Neuronal stem cell (in vitro differentiated cells): Measurements from ENCODE around the gene MAPK8.
"Not testable (repeated sequence)": the region's sequence is repeated elsewhere in the genome, so short reads cannot be mapped to it uniquely, and the experiment has no call there.

Experiments
- DNase-seq: peaks from one replicate; pipeline ENCODE4 v3.0.0-alpha.2; 2013; ENCODE audit warnings: low spot score
- H2AFZ ChIP-seq: one replicate; pipeline ENCODE4 v1.6.1; 2013; ENCODE audit warnings: mild to moderate bottlenecking, low read length, inconsistent platforms
- H2AK5ac ChIP-seq: 2 replicates; pipeline ENCODE4 v1.6.1; 2013; ENCODE audit warnings: low read depth, mild to moderate bottlenecking, inconsistent platforms, low read length, moderate library complexity, mixed read lengths
- H2BK120ac ChIP-seq: 2 replicates; pipeline ENCODE4 v1.6.1; 2013; ENCODE audit warnings: low read depth, mild to moderate bottlenecking, inconsistent platforms, low read length, moderate library complexity, mixed read lengths
- H2BK12ac ChIP-seq: one replicate; pipeline ENCODE4 v1.6.1; 2013; ENCODE audit warnings: low read length, inconsistent platforms
- H2BK15ac ChIP-seq: 2 replicates; pipeline ENCODE4 v1.6.1; 2013; ENCODE audit warnings: mild to moderate bottlenecking, low read length, inconsistent platforms, mixed read lengths
- H2BK5ac ChIP-seq: one replicate; pipeline ENCODE4 v1.6.1; 2013; ENCODE audit warnings: inconsistent platforms, mild to moderate bottlenecking, low read length, moderate library complexity
- H3K14ac ChIP-seq: one replicate; pipeline ENCODE4 v1.6.1; 2013; ENCODE audit warnings: low read length, inconsistent platforms
- H3K18ac ChIP-seq: 2 replicates; pipeline ENCODE4 v1.6.1; 2013; ENCODE audit warnings: low read length, inconsistent platforms
- H3K23ac ChIP-seq: 2 replicates; pipeline ENCODE4 v1.6.1; 2013; ENCODE audit warnings: low read depth, mild to moderate bottlenecking, mixed read lengths, low read length, inconsistent platforms; ENCODE audit not compliant: poor library complexity
- H3K27ac ChIP-seq: replicated peaks from 3 replicates; pipeline ENCODE4 v1.5.1; 2013; ENCODE audit warnings: low read length, inconsistent platforms
- H3K27me3 ChIP-seq, 3 experiments: 2 replicates each; pipeline ENCODE4 v1.6.1; 2013; ENCODE audit warnings: low read length in 3 of 3, mild to moderate bottlenecking in 2 of 3, inconsistent platforms in 1 of 3, low read depth in 1 of 3, mixed read lengths in 1 of 3, moderate library complexity in 1 of 3; ENCODE audit not compliant: control insufficient read depth in 3 of 3, insufficient read depth in 3 of 3
- H3K36me3 ChIP-seq, 2 donors: replicated peaks in 1 of 2; 2 replicates each; pipeline ENCODE4 v1.6.1; 2013; ENCODE audit warnings: low read length in 2 of 2; ENCODE audit not compliant: control insufficient read depth in 2 of 2, insufficient read depth in 2 of 2
- H3K4ac ChIP-seq: 2 replicates; pipeline ENCODE4 v1.6.1; 2013; ENCODE audit warnings: inconsistent platforms, mild to moderate bottlenecking, low read length, moderate library complexity
- H3K4me1 ChIP-seq, 2 donors: 1 replicate in 1 of 2; 2 replicates in 1 of 2; pipeline ENCODE4 v1.6.1; 2013; ENCODE audit warnings: low read length in 2 of 2, low read depth in 1 of 2; ENCODE audit not compliant: control insufficient read depth in 2 of 2, insufficient read depth in 1 of 2
- H3K4me2 ChIP-seq: one replicate; pipeline ENCODE4 v1.6.1; 2013; ENCODE audit warnings: mild to moderate bottlenecking, low read length, inconsistent platforms; ENCODE audit not compliant: insufficient read depth, poor library complexity, severe bottlenecking
- H3K4me3 ChIP-seq, 2 donors: 2 replicates each; pipeline ENCODE4 v1.5.1; 2013; ENCODE audit warnings: low read length in 2 of 2, mild to moderate bottlenecking in 2 of 2, inconsistent platforms in 1 of 2, moderate library complexity in 1 of 2
- H3K79me1 ChIP-seq: one replicate; pipeline ENCODE4 v1.6.1; 2013; ENCODE audit warnings: low read depth, mild to moderate bottlenecking, inconsistent platforms, low read length, moderate library complexity
- H3K9ac ChIP-seq: one replicate; pipeline ENCODE4 v1.6.1; 2013; ENCODE audit warnings: mild to moderate bottlenecking, low read depth, low read length, inconsistent platforms; ENCODE audit not compliant: poor library complexity
- H3K9me3 ChIP-seq, 2 donors: replicated peaks in 1 of 2; 2 replicates each; pipeline versions ENCODE3 to v1.6.1; 2013; ENCODE audit warnings: low read length in 2 of 2, mild to moderate bottlenecking in 2 of 2, inconsistent platforms in 1 of 2, low read depth in 1 of 2, mixed read lengths in 1 of 2, moderate library complexity in 1 of 2; ENCODE audit not compliant: control insufficient read depth in 2 of 2, insufficient read depth in 1 of 2
- H4K8ac ChIP-seq: one replicate; pipeline ENCODE4 v1.6.1; 2013; ENCODE audit warnings: low read depth, mild to moderate bottlenecking, inconsistent platforms, low read length, moderate library complexity
- H4K91ac ChIP-seq: one replicate; pipeline ENCODE4 v1.6.1; 2013; ENCODE audit warnings: low read length, low read depth, mild to moderate bottlenecking, inconsistent platforms; ENCODE audit not compliant: poor library complexity
- WGBS, 2 donors: extraction: QIAGEN DNeasy Blood & Tissue Kit; methylation state at CpG; one replicate each; pipeline ENCODE4 v1.1.7; 2013; ENCODE audit warnings: missing lambda C conversion rate in 2 of 2, mixed read lengths in 1 of 2; ENCODE audit not compliant: insufficient read length in 2 of 2, insufficient replicate concordance in 1 of 2; ENCODE audit errors: extremely low coverage in 2 of 2; 5-methylcytosine and 5-hydroxymethylcytosine counted together

The MAPK8 gene

GRCh38 chr10:48340734-48341133, 34.3 kb downstream of the MAPK8 start:
- Histone ChIP-seq H2BK15ac (no peak overlapping the region), H3K36me3 (peaks cover 0 to 8% of the 10 kb centered on the region in 2 donors), H3K27me3 (no peaks in the 10 kb centered on the region), H3K14ac (no peak overlapping the region), H2BK5ac (no peak overlapping the region), H3K4me1 (peaks cover 0 to 3% of the 10 kb centered on the region in 2 donors), H3K4me2 (no peak overlapping the region), H2AK5ac (no peak overlapping the region), H3K18ac (no peak overlapping the region), H2BK120ac (no peak overlapping the region), H3K9me3 (peaks cover 0 to 7% of the 10 kb centered on the region in 2 donors), H3K79me1 (peaks cover 2% of the 10 kb centered on the region), H3K23ac (no peak overlapping the region), H3K4me3 (no peak overlapping the region), H2BK12ac (no peak overlapping the region), H3K4ac (no peak overlapping the region), H3K9ac (no peak overlapping the region), H3K27ac (no peak overlapping the region), H2AFZ (no peak overlapping the region), H4K91ac (no peak overlapping the region), H4K8ac (no peak overlapping the region)
- DNase-seq = no peak

- DNase-seq = no peak
- Histone ChIP-seq H3K79me1 (peaks cover 5% of the 10 kb centered on the region), H3K4me2 (no peak overlapping the region), H4K8ac (no peak overlapping the region), H2BK120ac (no peak overlapping the region), H2BK15ac (no peak overlapping the region), H2AK5ac (no peak overlapping the region), H3K14ac (no peak overlapping the region), H4K91ac (no peak overlapping the region), H2AFZ (no peak overlapping the region), H2BK12ac (no peak overlapping the region), H3K9ac (no peak overlapping the region), H3K4me3 (no peak overlapping the region), H3K36me3 (peaks cover 0 to 3% of the 10 kb centered on the region in 2 donors), H3K27me3 (no peaks in the 10 kb centered on the region), H3K18ac (no peak overlapping the region), H3K27ac (no peak overlapping the region), H3K9me3 (peaks cover 0 to 9% of the 10 kb centered on the region in 2 donors), H2BK5ac (no peak overlapping the region), H3K4me1 (peaks cover 0 to 3% of the 10 kb centered on the region in 2 donors), H3K23ac (no peak overlapping the region), H3K4ac (no peak overlapping the region)
- no CpG with 5 or more reads among the region's 2 CpGs for WGBS, 2 donors
These were observed 36.6 kb downstream of the MAPK8 start for GRCh38 chr10:48343106-48343505.

- Histone ChIP-seq H2BK12ac (no peak overlapping the region), H3K4me2 (no peak overlapping the region), H3K14ac (no peak overlapping the region), H3K27ac (no peak overlapping the region), H3K4me1 (peaks cover 0 to 3% of the 10 kb centered on the region in 2 donors), H3K27me3 (no peaks in the 10 kb centered on the region), H3K23ac (no peak overlapping the region), H3K36me3 (no peaks in the 10 kb centered on the region), H3K4ac (no peak overlapping the region), H3K79me1 (peaks cover 5% of the 10 kb centered on the region), H3K18ac (no peak overlapping the region), H3K9me3 (peaks cover 0 to 9% of the 10 kb centered on the region in 2 donors), H2AFZ (no peak overlapping the region), H2BK15ac (no peak overlapping the region), H3K9ac (no peak overlapping the region), H4K91ac (no peak overlapping the region), H2BK5ac (no peak overlapping the region), H3K4me3 (no peak overlapping the region), H2AK5ac (no peak overlapping the region), H4K8ac (no peak overlapping the region), H2BK120ac (no peak overlapping the region)
- WGBS, 2 donors = no CpG with 5 or more reads among the region's 3 CpGs
- no peak for DNase-seq
These were observed 37.6 kb downstream of the MAPK8 start for GRCh38 chr10:48343921-48344598.

GRCh38 chr10:48346248-48346647, 39.8 kb downstream of the MAPK8 start:
- not testable (repeated sequence) for H3K9me3 ChIP-seq, H3K36me3 ChIP-seq, H2BK120ac ChIP-seq, H3K79me1 ChIP-seq, H2AFZ ChIP-seq, H3K27ac ChIP-seq, H2BK15ac ChIP-seq, H2BK12ac ChIP-seq, H4K8ac ChIP-seq, H3K9ac ChIP-seq, H2AK5ac ChIP-seq, H3K4me3 ChIP-seq, H2BK5ac ChIP-seq, DNase-seq, H3K14ac ChIP-seq, H3K4ac ChIP-seq, H3K18ac ChIP-seq, H3K27me3 ChIP-seq, H4K91ac ChIP-seq, H3K23ac ChIP-seq, H3K4me2 ChIP-seq, H3K4me1 ChIP-seq
- WGBS, 2 donors = no CpG with 5 or more reads among the region's 9 CpGs
